ENCODE data around the gene FUT9.

Gene FUT9

GRCh38 chr6:96073555-96073954, 57.8 kb downstream of the FUT9 start:
- no peak for DNase-seq

GRCh38 chr6:96074006-96074405, 58.2 kb downstream of the FUT9 start:
- DNase-seq = no peak

GRCh38 chr6:96075826-96076225, 60.1 kb downstream of the FUT9 start:
- no peak for DNase-seq

GRCh38 chr6:96086745-96087144, 71.0 kb downstream of the FUT9 start:
- no peak for DNase-seq

- no peak for DNase-seq
Observed at GRCh38 chr6:96089173-96089572, 73.4 kb downstream of the FUT9 start.

GRCh38 chr6:96094077-96094476, 78.3 kb downstream of the FUT9 start:
- DNase-seq = no peak

- no peak for DNase-seq
Observed at GRCh38 chr6:96099069-96099468, 83.3 kb downstream of the FUT9 start.

- DNase-seq = no peak
Observed at GRCh38 chr6:96101564-96101963, 85.8 kb downstream of the FUT9 start.

- DNase-seq = no peak
Observed at GRCh38 chr6:96104910-96105309, 89.1 kb downstream of the FUT9 start.

- no peak for DNase-seq
Observed at GRCh38 chr6:96110878-96111277, 95.1 kb downstream of the FUT9 start.

GRCh38 chr6:96116674-96117073, 100.9 kb downstream of the FUT9 start:
- no peak for DNase-seq

- DNase-seq = no peak
Observed at GRCh38 chr6:96124778-96125177, 109.0 kb downstream of the FUT9 start.

GRCh38 chr6:96138406-96138805, 122.6 kb downstream of the FUT9 start:
- DNase-seq = no peak

- DNase-seq = no peak
Observed at GRCh38 chr6:96142142-96142541, 126.4 kb downstream of the FUT9 start.

- DNase-seq = no peak
Observed at GRCh38 chr6:96150431-96150830, 134.7 kb downstream of the FUT9 start.

- DNase-seq = no peak
Observed at GRCh38 chr6:96151707-96152106, 135.9 kb downstream of the FUT9 start.

- DNase-seq = no peak
Observed at GRCh38 chr6:96152114-96152708, 136.4 kb downstream of the FUT9 start.

- DNase-seq = no peak
Observed at GRCh38 chr6:96153775-96154174, 138.0 kb downstream of the FUT9 start.

GRCh38 chr6:96156425-96156824, 140.7 kb downstream of the FUT9 start:
- DNase-seq = no peak

- no peak for DNase-seq
Observed at GRCh38 chr6:96157018-96157565, 141.3 kb downstream of the FUT9 start.

GRCh38 chr6:96162711-96163120, 146.9 kb downstream of the FUT9 start:
- no peak for DNase-seq

GRCh38 chr6:96164802-96165201, 149.0 kb downstream of the FUT9 start:
- no peak for DNase-seq

GRCh38 chr6:96171112-96171511, 155.3 kb downstream of the FUT9 start:
- no peak for DNase-seq

GRCh38 chr6:96184798-96185197, 169.0 kb downstream of the FUT9 start:
- DNase-seq = no peak

- DNase-seq = no peak
Observed at GRCh38 chr6:96186094-96186493, 170.3 kb downstream of the FUT9 start.

Data from NCI-H1930 (cell line).